OCI-M1 (cell line): ENCODE data around the gene THAP3.
"Not testable (repeated sequence)": the region's sequence is repeated elsewhere in the genome, so short reads cannot be mapped to it uniquely, and the experiment has no call there.

Source experiments
- DNase-seq: peaks from one replicate; lab custom pipeline; 2025; lab: John Stamatoyannopoulos, UW

Gene THAP3

DNA sequence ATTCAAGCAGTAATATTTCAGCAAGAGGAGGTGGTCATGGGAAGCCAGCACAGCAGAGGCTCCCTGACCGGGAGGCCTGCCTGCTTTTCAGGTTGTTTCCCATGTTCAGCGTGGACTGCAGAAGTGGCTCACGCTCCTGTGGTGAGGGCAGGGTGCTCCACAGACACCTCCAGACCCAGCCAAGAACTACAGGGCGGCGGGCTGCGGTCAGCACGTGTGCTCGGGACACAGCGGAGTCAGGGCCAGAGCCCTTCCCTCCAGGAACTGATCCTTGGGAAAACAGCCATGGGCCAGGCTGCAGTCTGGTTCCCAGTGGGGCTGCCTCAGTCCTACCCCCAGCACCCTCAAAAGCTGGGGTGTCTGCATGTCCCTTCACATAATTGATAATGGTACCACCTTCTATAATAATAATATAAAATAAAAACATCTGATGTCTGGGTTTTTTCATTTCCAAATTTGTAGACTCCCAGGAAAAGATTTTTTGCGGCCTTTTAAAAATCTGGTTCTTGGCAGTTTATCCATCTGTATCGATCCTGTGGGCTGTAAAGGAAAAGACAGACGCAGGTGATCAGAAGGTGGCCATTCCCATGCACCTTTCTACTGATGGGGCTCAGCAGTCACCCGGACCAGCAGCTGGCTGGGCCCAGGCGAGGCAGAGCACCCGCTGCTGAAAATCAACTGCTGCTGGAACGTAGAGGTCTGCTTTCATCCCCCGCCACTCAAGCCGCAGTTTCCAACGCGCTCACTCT, 10.7 kb downstream of the THAP3 start:
- DNase-seq = no peak

DNA sequence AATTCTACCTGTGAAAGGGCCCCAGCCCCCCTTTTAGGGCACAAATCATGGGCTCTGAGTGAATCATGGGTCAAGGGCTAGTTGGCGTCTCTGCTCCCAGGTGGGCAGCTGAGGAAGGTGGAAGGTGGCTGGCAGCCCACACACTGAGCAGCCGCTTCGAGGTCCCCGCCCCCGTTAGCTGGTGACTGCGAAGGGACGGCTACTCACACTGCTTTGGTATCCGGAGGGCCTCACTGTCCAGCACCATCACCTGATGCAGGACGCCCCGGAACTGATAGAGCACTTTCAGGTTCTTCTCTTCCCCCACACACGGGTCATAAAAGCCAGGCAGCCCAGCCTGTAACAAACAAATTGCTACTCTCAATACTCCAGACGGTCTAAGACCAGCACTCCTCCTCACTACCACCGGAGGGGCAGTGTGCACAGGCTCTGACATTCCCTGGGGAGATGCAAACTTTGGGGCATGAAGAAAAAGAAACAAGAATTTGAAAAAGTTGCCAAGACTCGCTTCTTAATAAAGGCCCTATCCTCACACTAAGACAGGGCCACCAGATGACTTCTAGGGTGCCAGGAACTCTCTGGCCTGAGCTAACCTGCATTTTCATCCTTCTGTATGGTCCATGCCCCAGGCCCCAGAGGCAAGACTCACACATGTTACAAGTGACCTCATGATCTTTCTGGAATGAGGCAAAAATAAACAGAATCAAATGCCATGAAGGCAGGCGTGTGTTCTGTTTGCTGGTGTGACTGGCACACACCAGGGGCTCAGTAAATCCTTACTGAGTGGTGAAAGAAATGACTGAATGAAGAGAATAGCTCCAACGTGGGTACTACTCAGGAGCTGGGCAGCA, 11.5 kb downstream of the THAP3 start:
- no peak for DNase-seq

DNA sequence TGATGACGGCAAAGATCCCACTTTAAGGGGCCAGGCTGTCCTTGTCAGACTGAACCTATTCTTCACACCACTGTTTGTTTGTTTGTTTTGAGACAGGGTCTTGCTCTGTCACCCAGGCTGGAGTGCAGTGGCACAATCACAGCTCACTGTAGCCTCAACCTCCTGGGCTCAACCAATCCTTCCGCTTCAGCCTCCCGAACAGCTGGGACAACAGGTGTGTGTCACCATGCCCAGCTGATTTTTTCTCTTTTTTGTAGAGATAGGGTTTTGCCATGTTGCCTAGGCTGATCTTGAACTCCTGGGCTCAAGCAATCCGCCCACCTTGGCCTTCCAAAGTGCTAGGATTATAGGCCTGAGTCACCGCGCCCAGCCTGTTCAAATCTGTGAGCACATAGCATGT, 12.1 kb downstream of the THAP3 start:
- not testable (repeated sequence) for DNase-seq

DNA sequence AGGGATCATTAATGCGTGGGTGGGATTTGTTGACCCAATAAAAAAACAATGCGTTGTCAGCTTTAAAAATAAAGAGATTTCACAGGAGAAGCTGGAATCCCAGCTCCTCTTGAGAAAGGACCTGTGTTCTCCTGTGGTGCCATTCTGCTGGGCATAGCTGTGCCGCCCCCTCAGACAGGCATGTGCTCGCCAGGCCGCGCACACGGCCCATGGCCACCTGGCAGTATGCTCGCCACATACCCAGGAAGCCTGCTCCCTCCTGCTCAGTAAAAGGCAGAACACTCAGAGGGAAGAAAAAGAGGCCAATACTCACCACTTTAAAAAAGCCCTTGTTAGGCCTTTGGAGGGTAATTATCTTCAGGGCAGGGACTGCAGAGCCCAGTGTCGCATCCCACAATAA, 13.1 kb downstream of the THAP3 start:
- no peak for DNase-seq

DNA sequence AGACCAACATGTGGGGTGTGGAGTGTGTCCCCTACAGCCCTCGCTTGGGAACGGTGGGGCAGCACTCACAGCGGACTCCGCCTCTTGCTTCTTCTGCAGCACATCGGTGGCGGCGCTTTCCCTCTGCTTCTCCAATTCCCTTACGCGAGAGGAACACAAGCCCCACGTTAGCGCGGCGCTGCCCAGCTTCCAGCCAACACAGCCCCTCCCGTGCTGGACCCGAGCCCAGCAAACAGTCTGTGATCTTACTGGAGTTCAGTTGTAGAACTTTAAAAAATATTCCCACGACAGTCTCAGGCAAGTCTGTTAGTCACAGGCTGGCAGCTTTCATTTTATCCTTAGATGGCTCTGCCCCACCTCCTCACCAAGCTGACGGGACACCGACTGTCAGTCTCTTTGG, 13.6 kb downstream of the THAP3 start:
- DNase-seq = no peak

DNA sequence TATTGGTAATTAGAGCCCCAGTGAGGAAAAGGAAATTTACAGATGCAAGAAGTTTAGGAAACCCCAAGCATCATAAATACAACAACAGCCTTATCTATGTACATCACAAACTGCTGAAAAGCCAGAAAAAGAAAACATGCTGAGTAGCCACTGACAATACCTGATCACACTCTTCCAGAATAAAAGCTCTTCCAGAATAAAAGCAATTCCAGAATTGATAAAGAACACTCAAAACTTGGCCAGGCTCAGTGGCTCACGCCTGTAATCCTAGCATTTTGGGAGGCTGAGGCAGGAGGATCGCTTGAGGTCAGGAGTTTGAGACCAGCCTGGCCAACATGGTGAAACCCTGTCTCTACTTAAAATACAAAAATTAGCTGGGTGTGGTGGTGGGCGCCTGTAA, 16.2 kb downstream of the THAP3 start:
- DNase-seq = not testable (repeated sequence)

DNA sequence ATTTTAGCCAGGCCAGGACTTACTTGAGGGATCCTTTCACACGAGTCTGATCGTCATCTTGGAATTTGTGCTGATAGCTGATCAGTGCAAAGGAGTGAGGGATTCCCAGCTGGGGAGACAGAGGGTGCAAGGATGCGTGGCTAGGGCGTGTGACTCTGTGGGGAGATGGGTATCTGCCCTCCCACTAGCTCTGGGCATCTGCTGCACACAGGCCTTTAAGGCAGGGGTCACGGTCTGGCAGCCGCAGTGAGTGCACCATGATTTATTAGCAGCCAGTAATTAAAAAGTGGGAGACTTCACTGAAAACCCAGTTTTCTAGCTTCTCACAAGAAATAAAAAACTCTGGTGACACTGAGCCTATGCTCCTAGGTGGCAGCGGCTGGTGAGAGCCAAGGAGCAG, 20.4 kb downstream of the THAP3 start:
- no peak for DNase-seq

DNA sequence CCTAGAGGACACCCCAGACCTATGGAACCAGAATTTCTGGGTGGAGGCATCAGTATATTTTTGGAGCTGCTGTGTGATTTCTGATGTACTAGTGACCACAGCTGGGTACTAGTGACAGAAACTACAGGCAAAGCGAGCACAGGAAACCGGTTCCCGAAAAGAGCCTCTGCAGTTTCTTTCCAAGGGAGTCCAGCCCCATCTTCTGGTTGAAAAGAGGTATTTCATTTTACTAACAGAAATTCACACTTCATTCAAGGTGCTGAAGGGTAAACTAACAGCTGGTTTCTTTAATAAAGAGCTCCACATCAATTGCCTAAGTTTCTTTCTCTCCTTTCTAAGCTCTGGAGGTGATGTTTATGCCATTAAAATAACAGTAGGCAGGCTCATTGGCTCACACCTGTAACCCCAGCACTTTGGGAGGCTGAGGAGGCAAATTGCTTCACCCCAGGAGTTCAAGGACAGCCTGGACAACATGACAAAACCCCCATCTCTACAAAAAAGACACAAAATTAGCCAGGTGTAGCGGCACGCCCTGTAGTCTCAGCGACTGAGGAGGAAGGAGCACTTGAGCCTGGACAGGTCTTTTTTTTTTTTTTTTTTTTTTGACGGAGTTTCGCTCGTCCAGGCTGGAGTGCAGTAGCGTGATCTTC, 22.0 kb downstream of the THAP3 start:
- peak; percentile 52 for DNase-seq

DNA sequence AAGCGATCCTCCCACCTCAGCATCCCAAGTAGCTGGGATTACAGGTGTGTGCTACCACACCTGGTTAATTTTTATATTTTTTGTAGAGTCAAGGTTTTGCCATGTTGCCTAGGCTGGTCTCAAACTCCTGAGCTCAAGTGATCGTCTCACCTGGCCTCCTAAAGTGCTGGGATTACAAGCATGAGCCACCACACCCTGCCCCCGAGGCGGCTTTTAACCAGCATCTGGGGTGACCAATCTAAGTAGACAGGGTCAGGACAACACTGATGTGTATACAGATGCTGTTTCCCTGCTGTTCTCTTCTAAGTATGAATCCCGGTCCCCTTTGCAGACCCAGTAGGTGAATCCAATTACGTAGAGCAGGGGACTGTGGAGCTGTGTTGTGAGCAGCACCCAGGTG, 23.9 kb downstream of the THAP3 start:
- no peak for DNase-seq

DNA sequence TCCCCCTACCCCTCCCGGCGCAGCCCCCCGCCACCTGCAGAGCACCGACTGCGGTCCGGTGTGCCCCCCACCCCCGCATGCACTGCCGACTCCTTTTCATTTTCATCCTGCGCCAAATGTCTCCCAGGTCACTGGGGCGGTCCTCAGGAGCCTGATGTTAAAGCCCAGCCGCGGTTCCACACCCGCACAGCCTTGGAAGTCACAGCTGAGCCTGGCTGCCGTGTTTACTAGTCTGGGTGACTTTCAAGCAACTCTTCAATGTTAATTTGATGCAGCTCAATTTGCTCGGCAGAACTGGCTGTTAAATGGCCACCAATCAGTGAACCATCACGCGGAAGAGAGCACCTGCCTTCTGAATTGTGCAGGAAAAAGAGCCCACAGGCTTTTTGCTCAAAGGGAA, 27.2 kb downstream of the THAP3 start:
- no peak for DNase-seq

DNA sequence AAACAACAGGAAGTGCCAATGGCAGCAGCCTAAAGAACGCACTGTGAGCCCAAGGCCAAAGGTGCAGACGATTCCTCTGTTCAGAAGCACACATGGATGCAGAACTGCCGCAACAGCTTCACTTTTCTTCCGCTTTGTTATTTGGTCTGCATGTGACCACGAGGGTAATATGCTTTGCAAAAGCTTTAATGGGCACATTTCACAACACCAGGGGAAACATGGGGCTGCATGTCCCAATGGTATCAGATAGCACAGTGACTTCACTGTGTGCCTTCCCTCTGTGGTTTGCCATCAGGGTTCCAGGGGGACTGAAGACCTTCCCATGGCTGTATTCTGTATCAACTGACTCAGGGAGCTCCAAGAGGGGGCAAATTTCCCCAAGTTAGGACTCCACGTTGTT, 28.3 kb downstream of the THAP3 start:
- DNase-seq = no peak

DNA sequence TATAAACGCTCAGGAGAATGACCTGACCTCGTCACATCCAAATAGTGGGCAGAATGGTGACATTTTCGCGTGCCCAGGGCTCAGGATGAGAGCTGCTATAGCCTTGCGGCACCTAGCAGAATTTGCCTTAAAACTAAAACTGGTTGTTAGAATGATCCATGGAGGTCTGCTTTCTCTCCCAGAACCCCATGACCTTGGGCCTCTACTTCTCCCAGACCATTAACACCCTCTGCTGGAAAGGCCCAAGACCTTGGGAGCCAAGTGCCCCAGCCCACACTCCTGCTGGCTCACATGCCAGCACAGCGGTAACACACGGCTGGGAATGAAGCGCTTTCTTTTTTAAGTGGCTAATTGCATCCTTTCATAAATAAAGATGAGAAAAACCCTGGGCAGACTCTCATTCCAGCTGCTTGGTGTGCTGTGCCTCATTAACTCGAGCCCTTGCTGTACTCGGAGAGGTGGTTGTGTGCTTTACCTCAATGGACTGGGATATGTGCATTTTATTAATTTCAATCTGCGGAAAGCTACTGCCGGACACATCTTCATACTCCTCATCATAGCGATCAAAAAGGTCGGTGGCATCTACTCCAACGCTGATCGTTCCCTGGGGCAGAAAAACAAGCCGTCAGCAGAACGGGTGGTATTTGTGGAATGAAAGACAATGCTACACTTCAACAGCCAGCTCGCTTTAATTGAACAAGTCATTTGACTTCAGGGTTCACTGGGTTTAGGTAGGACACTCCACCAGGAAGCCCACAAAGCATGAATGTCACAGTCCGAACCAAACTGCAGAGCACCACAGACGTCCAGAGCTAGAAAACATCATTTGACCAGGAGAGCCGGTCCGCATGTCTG, 29.0 kb downstream of the THAP3 start:
- no peak for DNase-seq

DNA sequence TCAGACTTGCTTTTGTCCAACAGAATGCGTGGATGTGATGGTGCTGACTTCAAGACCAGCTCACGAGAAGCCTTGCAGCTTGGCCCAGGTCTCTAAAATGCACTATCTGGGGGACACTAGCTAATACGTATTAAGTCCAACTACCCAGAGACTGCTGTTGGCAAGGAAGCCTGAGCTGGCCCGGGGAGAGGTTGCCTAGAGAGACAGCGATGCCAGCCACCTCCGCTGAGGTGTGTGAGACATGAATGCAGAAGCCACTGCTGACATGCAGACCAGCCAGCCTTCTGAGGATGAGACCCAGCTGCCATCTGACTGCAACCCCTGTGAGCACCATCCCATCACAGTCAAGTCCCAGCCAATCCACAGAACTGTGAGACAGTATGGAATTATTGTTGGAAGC, 32.5 kb downstream of the THAP3 start:
- no peak for DNase-seq

DNA sequence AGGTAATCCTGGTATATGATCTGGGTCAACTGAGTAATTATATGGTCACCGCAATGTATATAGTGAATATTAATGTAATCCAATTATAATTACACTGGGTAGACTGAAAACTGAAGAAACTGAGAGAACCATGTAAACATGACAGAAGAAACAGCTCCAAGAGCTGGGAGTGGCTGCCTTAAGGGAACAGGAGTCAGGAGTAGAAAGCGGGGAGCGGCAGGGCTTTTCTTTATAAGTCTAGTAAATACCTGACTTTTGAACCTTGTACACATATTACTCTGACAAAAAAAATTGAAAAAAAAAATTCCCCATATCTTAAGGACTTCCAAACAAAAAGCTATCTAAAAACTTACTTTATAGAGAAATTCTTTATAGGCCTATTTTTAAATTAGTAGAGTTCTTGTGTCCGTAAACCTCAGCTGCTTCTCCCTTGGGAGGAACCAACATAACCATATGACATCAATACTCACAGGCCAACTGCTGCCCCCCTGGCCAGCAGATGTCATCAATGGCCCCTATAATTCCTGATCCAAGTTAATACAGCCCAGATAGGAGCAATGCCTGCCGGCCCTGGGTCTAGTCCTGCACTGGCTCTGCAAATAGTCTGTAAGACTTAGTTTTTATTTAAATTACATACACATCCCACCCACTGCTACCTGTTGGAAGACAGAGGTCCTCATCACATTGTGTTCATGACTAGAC, 33.8 kb downstream of the THAP3 start:
- no peak for DNase-seq

DNA sequence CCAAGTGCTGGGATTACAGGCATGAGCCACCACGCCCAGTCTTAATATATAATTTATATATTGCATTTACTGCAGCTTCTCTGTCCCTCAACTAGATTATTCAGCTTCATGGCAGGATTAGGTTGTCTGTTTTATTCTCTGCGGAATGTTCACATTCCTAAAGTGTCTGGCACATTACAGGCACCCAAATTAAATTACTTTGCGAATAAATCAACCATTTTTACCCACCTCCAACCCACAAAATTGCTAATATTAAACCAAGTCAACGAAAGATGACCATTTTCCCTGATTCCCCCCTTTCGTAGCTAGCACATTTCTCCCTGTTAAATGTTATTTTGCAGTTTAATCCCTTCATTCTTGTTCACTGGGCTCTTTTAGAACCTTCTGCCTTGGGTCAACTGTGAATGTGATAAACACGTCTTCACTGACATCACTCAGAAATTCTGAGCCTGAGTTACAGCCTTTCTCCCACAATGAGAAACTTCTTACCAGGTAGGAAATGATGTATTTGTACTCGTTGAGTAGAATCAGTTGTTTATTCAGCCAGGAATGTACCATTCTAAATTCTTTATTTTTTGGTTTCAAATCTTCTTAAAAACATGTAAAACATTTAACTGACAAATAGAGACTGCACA, 35.9 kb downstream of the THAP3 start:
- DNase-seq = no peak

DNA sequence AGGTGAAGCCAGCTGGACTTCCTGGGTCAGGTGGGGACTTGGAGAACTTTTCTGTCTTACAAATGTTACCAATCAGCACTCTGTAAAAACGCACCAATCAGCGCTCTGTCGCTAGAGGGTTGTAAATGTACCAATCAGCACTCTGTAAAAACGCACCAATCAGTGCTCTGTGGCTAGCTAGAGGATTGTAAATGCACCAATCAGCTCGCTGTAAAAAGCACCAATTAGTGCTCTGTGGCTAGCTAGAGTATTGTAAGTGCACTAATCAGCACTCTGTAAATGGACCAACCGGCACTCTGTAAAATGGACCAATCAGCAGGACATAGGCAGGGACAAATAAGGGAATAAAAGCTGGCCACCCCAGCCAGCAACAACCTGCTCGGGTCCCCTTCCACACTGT, 37.8 kb downstream of the THAP3 start:
- not testable (repeated sequence) for DNase-seq

DNA sequence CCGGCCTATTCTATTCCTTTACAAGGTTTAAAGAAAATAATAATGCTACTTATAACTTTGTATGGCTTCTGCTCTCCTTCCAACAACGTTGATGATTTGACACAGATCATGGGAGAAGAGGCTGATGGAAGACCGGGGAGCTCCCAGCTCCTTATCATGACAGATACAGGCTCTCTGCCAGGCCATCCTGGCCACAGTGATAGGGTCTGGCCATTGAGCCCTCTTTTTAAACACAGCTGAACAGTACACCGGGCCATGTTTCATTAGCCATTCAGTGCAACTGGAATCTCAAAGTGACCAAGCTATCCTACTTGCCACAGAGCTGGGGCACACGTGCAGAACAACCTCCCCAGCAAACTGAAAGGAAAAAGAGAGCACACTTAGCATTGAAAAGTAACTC, 42.0 kb downstream of the THAP3 start:
- no peak for DNase-seq

DNA sequence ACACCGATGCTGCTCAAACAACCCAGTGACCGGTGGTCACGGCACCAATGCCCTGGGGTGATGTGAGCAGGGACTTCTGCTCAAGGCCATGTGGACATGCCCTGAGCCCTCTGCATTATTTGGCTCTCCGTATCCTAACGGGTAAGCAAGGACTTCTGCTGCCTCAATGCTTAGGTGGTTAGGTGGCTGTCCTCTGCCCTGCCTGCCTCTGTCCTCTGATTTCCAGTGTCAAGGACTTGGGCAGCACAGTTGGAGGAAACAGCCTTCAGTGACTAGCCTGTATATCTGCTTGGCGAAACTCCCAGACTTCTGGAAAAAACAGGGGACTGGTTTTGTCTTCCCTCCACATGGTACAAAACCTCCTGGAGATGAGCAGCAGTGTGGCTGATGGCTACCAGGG, 42.5 kb downstream of the THAP3 start:
- no peak for DNase-seq

DNA sequence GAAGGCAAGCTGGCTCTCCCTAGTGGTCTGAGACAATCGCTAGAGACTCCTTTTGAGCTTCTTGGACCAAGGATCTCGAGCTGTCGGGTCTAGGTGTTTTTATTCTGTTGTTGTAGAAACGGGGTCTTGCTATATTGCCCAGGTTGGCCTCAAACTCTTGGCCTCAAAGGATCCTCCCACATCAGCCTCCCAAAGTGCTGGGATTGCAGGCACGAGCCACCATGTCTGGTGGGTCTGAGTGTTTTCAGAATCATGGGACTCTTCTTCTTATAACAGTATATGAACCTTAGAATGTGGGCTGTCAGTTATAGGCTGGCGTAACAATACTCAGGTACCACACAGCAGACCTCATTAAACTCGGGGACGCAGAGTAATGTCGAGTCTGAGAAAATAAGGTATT, 43.8 kb downstream of the THAP3 start:
- no peak for DNase-seq

DNA sequence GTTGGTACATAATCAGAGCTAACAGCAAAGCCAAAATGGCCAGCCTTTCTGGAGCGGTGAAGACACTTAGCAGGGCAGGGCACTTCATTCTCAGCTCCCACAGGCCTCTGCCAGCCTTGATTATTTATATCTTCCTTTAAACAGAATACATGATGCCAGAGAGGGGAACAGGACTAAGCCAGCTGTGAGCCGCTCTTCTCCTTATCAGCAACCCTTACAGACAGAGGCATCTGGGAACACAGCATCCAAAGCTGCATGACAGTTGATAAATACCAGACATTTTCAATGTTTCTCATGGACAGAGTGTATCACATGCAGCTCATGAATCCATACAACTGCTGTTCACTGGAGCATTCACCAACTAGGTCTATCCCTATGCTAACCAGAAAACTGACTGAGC, 47.9 kb downstream of the THAP3 start:
- peak; percentile 42 for DNase-seq

DNA sequence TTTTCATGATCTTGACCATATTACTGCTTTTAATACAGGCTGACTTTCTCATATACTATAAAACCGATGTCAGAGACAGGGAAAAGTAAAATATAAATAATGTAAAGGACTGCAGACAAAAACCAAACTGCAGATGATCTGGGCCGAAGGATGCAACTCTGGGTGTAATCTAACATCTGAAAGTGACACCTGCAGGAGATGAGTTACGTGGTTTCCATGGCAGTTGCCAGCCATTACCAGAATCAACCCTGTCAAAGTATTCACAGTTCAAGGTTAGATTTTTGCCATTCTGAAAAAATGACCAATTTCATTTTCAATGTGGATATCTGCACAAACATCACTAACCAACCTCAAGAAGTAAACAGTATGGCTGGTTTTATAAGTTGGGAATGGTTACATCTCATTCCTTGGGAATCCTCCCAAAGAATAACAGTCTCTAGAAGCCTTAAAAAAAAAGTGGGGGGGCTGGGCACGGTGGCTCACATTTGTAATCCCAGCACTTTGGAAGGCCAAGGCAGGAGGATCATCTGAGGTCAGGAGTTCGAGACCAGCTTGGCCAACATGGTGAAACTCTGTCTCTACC, 49.2 kb downstream of the THAP3 start:
- no peak for DNase-seq
